Measurements from ENCODE around the gene UNC5C.
"Not testable (repeated sequence)": the region's sequence is repeated elsewhere in the genome, so short reads cannot be mapped to it uniquely, and the experiment has no call there.

The UNC5C gene

DNA sequence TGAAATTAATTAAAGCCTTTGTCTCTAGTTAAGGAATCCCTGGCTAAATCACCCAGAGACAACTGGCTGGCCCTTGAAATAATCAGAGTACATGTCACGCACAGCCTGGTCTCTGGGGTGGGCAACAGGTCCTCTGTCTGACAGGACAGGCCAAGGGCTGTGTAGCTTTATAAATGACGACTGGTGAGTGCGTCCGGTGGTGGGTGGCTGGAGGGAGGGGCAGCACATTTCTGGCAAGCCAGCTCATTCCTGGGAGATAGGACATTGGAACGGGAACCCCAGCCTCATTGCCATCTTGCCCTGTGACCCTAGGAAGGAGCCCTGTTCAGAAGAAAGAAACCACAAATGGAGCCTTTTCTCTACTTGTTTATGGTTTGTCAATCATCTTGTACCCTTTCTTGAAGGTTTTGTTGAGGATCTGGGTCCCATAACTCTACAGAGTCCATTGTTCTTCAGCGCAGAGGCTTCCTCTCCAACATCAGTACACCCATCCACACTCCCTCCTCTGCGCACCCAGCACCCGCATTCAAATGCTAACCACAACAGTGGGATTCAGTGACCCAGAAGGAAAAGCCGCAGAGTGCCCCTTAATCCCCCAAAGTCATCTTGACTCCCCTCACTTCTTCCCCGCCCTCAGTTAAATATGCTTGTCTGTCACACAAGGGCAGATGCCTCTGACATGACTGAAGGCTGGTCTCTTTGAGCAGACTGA, 368.1 kb downstream of the UNC5C start:
- no peak for DNase-seq (ENCODE audit: low read depth in 2 of 2)
- no peak overlapping the region for H3K4me3 ChIP-seq (replicated peaks in 1 of 2; ENCODE audit: low read depth in 2 of 2, low read length in 2 of 2)
- TF ChIP-seq, protein P1, sequence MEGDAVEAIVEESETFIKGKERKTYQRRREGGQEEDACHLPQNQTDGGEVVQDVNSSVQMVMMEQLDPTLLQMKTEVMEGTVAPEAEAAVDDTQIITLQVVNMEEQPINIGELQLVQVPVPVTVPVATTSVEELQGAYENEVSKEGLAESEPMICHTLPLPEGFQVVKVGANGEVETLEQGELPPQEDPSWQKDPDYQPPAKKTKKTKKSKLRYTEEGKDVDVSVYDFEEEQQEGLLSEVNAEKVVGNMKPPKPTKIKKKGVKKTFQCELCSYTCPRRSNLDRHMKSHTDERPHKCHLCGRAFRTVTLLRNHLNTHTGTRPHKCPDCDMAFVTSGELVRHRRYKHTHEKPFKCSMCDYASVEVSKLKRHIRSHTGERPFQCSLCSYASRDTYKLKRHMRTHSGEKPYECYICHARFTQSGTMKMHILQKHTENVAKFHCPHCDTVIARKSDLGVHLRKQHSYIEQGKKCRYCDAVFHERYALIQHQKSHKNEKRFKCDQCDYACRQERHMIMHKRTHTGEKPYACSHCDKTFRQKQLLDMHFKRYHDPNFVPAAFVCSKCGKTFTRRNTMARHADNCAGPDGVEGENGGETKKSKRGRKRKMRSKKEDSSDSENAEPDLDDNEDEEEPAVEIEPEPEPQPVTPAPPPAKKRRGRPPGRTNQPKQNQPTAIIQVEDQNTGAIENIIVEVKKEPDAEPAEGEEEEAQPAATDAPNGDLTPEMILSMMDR (IDR thresholded peaks at IDR 0.05; ENCODE audit: low read depth, low read length): no peak

DNA sequence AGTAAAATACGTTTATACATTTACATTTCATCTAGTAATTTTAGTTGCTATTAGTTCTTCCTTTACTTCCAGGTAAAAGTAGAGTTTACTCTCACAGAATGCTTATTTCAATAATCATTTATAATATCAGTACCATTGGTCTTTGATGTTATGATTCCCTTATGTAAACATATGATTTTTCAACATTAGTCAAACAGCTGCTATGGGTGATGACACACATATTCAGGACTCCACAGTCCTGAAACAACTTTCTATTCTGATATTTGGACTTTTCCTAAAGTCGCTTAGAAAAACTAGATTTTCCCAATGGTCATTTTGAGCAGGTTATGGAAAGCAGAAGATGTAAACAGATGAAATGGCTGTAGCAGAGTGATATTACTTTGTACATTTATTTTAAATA, 369.8 kb downstream of the UNC5C start:
- DNase-seq (ENCODE audit: low read depth in 2 of 2): peak in 1 of 2 donors; percentile 42
- TF ChIP-seq, protein P1 (IDR thresholded peaks at IDR 0.05; ENCODE audit: low read depth, low read length): no peak
- H3K4me3 ChIP-seq (replicated peaks in 1 of 2; ENCODE audit: low read depth in 2 of 2, low read length in 2 of 2): no peak overlapping the region

DNA sequence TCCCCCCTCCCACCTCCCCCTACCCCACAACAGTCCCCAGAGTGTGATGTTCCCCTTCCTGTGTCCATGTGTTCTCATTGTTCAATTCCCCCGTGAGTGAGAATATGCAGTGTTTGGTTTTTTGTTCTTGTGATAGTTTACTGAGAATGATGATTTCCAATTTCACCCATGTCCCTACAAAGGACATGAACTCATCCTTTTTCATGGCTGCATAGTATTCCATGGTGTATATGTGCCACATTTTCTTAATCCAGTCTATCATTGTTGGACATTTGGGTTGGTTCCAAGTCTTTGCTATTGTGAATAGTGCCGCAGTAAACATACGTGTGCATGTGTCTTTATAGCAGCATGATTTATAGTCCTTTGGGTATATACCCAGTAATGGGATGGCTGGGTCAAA, 377.4 kb downstream of the UNC5C start:
- not testable (repeated sequence) for H3K4me3 ChIP-seq (replicated peaks in 1 of 2; ENCODE audit: low read depth in 2 of 2, low read length in 2 of 2); DNase-seq (ENCODE audit: low read depth in 2 of 2)

DNA sequence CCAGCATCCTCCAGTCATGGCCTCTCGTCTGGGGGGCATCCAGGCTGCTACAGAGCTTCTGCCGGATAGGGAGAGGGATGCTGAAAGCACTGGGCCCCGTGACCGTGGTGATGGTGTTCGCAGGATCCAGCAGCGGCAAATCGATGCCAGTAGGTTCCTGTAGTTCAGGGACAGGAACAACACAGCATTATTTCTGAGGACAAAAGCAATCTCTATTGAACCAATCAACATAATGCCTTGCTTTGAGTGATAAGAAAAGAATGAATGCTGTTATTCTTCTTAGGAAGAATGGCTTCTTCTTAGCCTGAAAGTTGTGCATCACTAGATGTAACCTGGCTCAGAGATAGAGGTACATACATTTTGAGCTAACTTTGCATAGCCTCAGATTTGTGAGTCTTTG, 378.6 kb downstream of the UNC5C start:
- no peak overlapping the region for H3K4me3 ChIP-seq (replicated peaks in 1 of 2; ENCODE audit: low read depth in 2 of 2, low read length in 2 of 2)
- TF ChIP-seq, protein P1 (IDR thresholded peaks at IDR 0.05; ENCODE audit: low read depth, low read length): no peak
- no peak for DNase-seq (ENCODE audit: low read depth in 2 of 2)

DNA sequence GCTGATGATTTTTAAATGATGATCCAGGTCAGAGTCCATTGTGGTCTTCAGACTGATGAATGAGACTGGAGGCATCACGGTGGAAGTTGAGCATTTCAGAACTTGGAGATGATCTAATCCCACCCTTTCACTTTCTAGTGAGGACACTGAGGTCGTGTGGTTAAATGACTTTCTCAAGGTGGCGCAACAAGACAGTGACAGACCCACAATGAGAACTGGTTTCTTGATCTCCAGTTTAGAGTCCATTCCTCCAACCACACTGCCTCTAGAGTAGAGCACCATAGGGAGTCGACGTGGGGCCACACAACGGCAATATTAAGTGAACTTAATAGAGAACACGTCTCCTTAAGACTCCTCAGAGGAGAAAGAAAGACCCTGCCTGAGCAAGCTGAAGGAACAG, 381.0 kb downstream of the UNC5C start:
- H3K4me3 ChIP-seq (replicated peaks in 1 of 2; ENCODE audit: low read depth in 2 of 2, low read length in 2 of 2): no peak overlapping the region
- peak in 1 of 2 donors; percentile 26 for DNase-seq (ENCODE audit: low read depth in 2 of 2)
- TF ChIP-seq, protein P1 (IDR thresholded peaks at IDR 0.05; ENCODE audit: low read depth, low read length): no peak

DNA sequence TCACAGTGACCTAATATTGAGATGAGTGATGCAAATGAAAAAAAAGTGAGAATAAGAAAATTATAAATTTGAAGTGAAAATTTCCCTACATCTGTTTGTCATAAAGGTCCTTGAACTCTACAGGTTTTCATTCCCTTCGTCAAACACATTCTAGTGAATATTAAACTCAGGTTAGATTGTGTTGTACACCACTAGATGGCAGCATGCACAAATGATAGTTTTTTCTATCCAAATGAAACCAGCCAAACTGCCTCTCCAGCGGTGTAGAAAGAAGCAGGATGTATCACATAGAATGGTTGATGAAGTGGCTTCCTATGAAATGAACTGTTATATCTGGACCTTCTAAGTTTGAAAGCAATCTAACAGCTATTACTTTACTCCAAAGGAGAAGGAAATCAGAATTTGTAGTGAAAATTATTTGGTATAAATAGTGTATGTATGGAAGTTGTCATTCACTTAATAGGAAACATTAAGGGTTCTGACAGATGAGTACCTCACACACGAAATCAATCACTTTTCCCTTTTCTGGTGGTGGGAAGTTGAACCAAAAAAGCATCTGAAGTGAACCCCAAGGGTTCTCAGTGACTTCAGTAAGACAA, 382.7 kb downstream of the UNC5C start:
- DNase-seq (ENCODE audit: low read depth in 2 of 2): peak; percentile 85 to 87
- TF ChIP-seq, protein P1 (IDR thresholded peaks at IDR 0.05; ENCODE audit: low read depth, low read length): peak; percentile 53
- no peak overlapping the region for H3K4me3 ChIP-seq (replicated peaks in 1 of 2; ENCODE audit: low read depth in 2 of 2, low read length in 2 of 2)

DNA sequence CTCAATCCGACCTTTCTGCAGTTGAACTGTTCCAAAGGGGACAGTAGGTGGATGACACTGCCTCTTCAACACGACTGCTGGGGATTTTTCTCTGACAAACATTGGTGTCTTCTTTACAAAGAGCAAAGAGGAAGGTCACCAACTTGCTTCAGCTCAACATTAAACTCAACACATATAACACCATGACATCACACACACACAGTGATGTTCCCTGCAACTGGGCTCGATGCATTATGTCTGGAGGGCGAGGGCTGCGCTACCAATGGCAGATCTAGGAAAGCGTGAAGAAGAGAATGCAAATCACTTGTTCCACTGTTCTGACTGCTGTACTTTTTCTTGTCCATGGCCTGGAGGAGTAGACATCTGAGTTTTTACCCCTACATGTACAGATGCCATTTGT, 385.9 kb downstream of the UNC5C start:
- TF ChIP-seq, protein P1 (IDR thresholded peaks at IDR 0.05; ENCODE audit: low read depth, low read length): no peak
- H3K4me3 ChIP-seq (replicated peaks in 1 of 2; ENCODE audit: low read depth in 2 of 2, low read length in 2 of 2): no peak overlapping the region
- no peak for DNase-seq (ENCODE audit: low read depth in 2 of 2)
